Activated T-helper 2 cell treated with anti-CD3 and anti-CD28 coated beads, Interferon-gamma antibody, Interleukin-2, Interleukin-4, amounts not matched to agents 10 μg/mL and 5 μg/mL and 100 μg/mL, durations not matched to agents 14 hours and 24 hours and 36 hours (primary cell): Measurements from ENCODE around the gene GFOD1. TPM values are rescaled to one million over a fixed set of nuclear protein-coding genes. Genes with fewer than 3 reads are reported as not detected.

ENCODE experiments used
- DNase-seq: peaks from one replicate; pipeline ENCODE4 v3.0.0; 2021; ENCODE audit warnings: low spot score
- H3K27ac Mint-ChIP-seq: one replicate; pipeline ENCODE4 v1.8.0; 2021; ENCODE audit warnings: mixed read lengths
- H3K27me3 Mint-ChIP-seq: one replicate; pipeline ENCODE4 v1.8.0; 2021; ENCODE audit warnings: low read depth, mixed read lengths
- H3K36me3 Mint-ChIP-seq: one replicate; pipeline ENCODE4 v1.8.0; 2021; ENCODE audit warnings: low read depth, mixed read lengths
- H3K4me1 Mint-ChIP-seq: one replicate; pipeline ENCODE4 v1.8.0; 2021; ENCODE audit warnings: low read depth, mixed read lengths
- H3K4me3 Mint-ChIP-seq: one replicate; pipeline ENCODE4 v1.8.0; 2021; ENCODE audit warnings: low read depth, mild to moderate bottlenecking, moderate library complexity, mixed read lengths
- H3K9me3 Mint-ChIP-seq: one replicate; pipeline ENCODE4 v1.8.0; 2021; ENCODE audit warnings: mixed read lengths
- intact Hi-C: fragments of 100-400 bp; cut with micrococcal nuclease; formaldehyde crosslinking; loops from one replicate; pipeline ENCODE4 v1.15.1; 2023
- total RNA-seq: library from RNA; stranded (reverse); gene quantifications from 2 replicates; pipeline ENCODE4 v1.2.3, GENCODE V29; 2022

Gene GFOD1
- total RNA-seq, 1 donor from 2014 or later: 4.6 TPM

- Mint-ChIP-seq H3K9me3 (no peaks in the 10 kb centered on the region), H3K4me3 (no peak overlapping the region), H3K4me1 (peaks cover 15% of the 10 kb centered on the region), H3K27ac (no peak overlapping the region), H3K27me3 (no peaks in the 10 kb centered on the region), H3K36me3 (no peaks in the 10 kb centered on the region)
- intact Hi-C loops: no loop called here
- DNase-seq: no peak
These were observed 115.3 kb downstream of the GFOD1 start for GRCh38 chr6:13372076-13372475.

GRCh38 chr6:13371421-13372072, 115.9 kb downstream of the GFOD1 start:
- no peak for DNase-seq
- intact Hi-C loops: no loop called here
- H3K27ac Mint-ChIP-seq: no peak overlapping the region
- H3K4me1 Mint-ChIP-seq: peaks cover 15% of the 10 kb centered on the region
- H3K4me3 Mint-ChIP-seq: no peak overlapping the region
- H3K9me3 Mint-ChIP-seq: no peaks in the 10 kb centered on the region
- no peaks in the 10 kb centered on the region for H3K36me3 Mint-ChIP-seq
- no peaks in the 10 kb centered on the region for H3K27me3 Mint-ChIP-seq

GRCh38 chr6:13370623-13371022, 116.8 kb downstream of the GFOD1 start:
- no peaks in the 10 kb centered on the region for H3K9me3 Mint-ChIP-seq
- DNase-seq: no peak
- H3K4me1 Mint-ChIP-seq: peaks cover 10% of the 10 kb centered on the region
- H3K4me3 Mint-ChIP-seq: no peak overlapping the region
- H3K36me3 Mint-ChIP-seq: no peaks in the 10 kb centered on the region
- H3K27ac Mint-ChIP-seq: no peak overlapping the region
- H3K27me3 Mint-ChIP-seq: no peaks in the 10 kb centered on the region
- intact Hi-C loops: no loop called here

DNA sequence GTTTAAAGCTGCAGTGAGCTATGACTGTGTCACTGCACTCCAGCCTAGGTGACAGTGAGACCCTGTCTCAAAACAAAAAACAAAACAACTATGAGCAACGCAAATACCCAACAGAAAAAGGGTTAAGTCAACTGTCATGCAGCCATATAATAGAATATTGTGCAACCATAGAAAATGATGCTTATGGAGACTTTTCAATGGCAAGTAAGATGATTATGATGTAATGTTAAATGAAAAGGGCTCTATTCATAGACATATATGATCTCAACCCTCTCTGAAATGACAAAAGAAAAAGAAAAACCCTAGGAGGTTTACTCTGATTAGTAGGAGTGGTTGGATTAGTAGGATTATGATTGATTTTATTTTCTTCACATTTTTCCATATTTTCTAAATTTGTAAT, 117.8 kb downstream of the GFOD1 start:
- H3K36me3 Mint-ChIP-seq: no peaks in the 10 kb centered on the region

DNA sequence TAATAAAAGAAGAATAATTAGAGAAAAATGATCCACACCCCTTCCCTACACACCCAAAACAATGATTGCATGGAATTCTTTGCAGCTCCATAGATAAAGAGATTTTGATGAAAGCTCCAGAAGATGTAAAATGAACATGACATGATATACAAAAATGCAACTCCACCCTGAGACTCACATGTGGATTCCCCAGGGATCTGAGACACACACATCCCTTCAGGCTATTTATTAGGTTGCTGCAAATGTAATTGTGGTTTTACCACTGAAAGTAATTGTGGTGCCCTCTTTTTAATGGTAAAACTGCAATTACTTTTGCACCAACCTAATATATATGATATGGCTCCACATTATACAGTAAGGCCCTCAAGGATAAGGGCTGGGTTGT, 118.7 kb downstream of the GFOD1 start:
- no peak for DNase-seq
- Mint-ChIP-seq H3K4me1 (peaks cover 3% of the 10 kb centered on the region), H3K4me3 (no peak overlapping the region), H3K36me3 (no peaks in the 10 kb centered on the region), H3K9me3 (no peaks in the 10 kb centered on the region), H3K27ac (no peak overlapping the region), H3K27me3 (no peaks in the 10 kb centered on the region)
- intact Hi-C loops: no loop called here

More for the DNA sequence above, 117.8 kb downstream of the GFOD1 start:
- H3K4me1 Mint-ChIP-seq: peaks cover 4% of the 10 kb centered on the region
- intact Hi-C loops: no loop called here
- no peak overlapping the region for H3K27ac Mint-ChIP-seq
- DNase-seq: no peak
- H3K9me3 Mint-ChIP-seq: no peaks in the 10 kb centered on the region
- H3K27me3 Mint-ChIP-seq: no peaks in the 10 kb centered on the region
- H3K4me3 Mint-ChIP-seq: no peak overlapping the region

- Mint-ChIP-seq H3K4me1 (no peaks in the 10 kb centered on the region), H3K36me3 (no peaks in the 10 kb centered on the region), H3K27me3 (no peaks in the 10 kb centered on the region), H3K9me3 (no peaks in the 10 kb centered on the region), H3K4me3 (no peak overlapping the region), H3K27ac (no peak overlapping the region)
- intact Hi-C loops: no loop called here
- no peak for DNase-seq
These were observed 119.2 kb downstream of the GFOD1 start for GRCh38 chr6:13368079-13368730.

DNA sequence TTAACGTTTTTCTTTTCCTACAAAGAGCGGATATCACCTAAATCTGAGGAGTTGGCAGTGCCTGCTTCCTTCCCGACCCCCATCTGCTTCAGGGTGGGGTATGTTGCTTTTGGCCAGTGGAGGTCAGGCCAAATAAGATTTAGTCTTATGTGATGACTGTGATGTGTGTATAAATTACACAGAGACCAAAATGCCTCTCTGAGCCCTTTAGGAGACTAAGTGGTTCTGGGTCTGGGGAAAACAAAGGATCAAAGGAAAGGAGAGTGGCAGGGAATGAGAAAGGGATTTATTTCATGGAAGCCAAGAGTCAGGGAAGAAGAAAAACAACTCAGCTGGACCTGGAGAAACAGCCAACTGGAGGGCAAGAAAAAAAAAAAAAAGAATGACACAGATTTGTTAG, 120.0 kb downstream of the GFOD1 start:
- intact Hi-C loops: no loop called here
- Mint-ChIP-seq H3K4me3 (no peak overlapping the region), H3K4me1 (no peaks in the 10 kb centered on the region), H3K27ac (no peak overlapping the region), H3K27me3 (no peaks in the 10 kb centered on the region), H3K36me3 (no peaks in the 10 kb centered on the region), H3K9me3 (no peaks in the 10 kb centered on the region)
- no peak for DNase-seq

- peaks cover 8% of the 10 kb centered on the region for H3K4me1 Mint-ChIP-seq
- DNase-seq: no peak
- H3K4me3 Mint-ChIP-seq: no peak overlapping the region
- no peak overlapping the region for H3K27ac Mint-ChIP-seq
- no peaks in the 10 kb centered on the region for H3K9me3 Mint-ChIP-seq
- no peaks in the 10 kb centered on the region for H3K27me3 Mint-ChIP-seq
- H3K36me3 Mint-ChIP-seq: no peaks in the 10 kb centered on the region
- intact Hi-C loops: no loop called here
These were observed 122.1 kb downstream of the GFOD1 start for GRCh38 chr6:13365320-13365719.

- no peaks in the 10 kb centered on the region for H3K27me3 Mint-ChIP-seq
- H3K4me1 Mint-ChIP-seq: peaks cover 13% of the 10 kb centered on the region
- intact Hi-C loops: no loop called here
- no peak overlapping the region for H3K27ac Mint-ChIP-seq
- no peak for DNase-seq
- H3K4me3 Mint-ChIP-seq: no peak overlapping the region
- H3K9me3 Mint-ChIP-seq: no peaks in the 10 kb centered on the region
- no peaks in the 10 kb centered on the region for H3K36me3 Mint-ChIP-seq
These were observed 122.6 kb downstream of the GFOD1 start for GRCh38 chr6:13364842-13365241.

DNA sequence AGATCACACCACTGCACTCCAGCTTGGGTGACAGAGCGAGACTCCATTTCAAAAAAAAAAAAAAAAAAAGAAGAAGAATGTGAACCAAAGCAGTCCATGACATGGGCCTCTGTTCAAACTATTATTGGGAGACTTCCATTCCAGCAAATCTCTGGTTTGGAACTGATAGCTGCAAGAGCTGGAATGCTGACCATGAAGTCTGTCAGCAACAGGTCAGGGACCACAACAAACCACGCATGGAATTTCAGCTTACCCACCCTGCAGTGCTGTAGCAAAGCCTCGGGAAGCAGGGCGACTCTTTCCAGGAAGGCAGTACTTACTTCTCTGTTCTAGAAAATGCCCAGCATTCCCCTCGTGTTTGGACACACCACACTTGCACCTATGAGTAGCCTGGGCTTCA, 125.0 kb downstream of the GFOD1 start:
- H3K27ac Mint-ChIP-seq: no peak overlapping the region
- no peak for DNase-seq
- H3K9me3 Mint-ChIP-seq: no peaks in the 10 kb centered on the region
- H3K36me3 Mint-ChIP-seq: peaks cover 3% of the 10 kb centered on the region
- no peaks in the 10 kb centered on the region for H3K27me3 Mint-ChIP-seq
- H3K4me3 Mint-ChIP-seq: no peak overlapping the region
- intact Hi-C loops: no loop called here
- H3K4me1 Mint-ChIP-seq: peaks cover 20% of the 10 kb centered on the region

DNA sequence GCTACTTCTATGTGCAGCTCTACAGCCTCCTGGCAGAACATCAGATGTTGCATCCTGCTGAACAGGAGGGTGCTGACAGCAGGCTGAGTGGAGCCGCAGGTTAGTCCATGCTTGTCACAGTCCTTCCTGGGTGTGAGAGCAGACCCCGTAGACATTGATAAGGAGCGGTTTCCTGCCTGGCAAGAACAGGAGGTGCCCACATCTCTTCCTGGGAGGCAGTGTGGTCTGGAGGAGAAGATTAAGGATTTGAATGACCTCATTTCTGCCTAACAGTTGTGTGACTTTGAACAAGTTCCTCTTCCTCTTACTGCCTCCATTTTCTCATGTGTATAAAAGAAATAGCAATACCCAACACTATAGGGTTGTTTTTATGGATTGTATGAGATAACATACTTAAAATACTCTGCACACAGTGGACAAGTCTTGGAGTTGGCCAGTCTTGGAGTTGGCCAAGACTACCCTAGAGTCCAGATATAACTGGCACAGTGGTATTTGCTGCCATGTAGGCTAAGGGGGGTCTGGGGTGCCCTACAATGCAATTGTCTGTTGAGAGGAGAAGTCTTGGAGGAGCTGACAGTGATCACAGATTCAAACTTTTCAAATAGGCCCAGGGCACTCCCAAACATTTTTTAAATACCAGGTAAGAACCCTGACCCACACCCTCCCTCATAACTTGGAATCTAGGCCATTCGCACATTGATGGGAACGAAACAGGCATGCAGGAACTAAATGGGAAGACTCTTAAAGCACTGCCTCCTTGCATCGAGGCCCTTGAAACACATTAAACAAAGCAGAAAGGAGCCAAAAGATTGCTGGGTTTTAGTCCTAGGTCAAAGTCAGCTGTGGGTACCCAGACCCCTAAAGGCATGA, 126.5 kb downstream of the GFOD1 start:
- no peaks in the 10 kb centered on the region for H3K9me3 Mint-ChIP-seq
- no peak overlapping the region for H3K4me3 Mint-ChIP-seq
- H3K27ac Mint-ChIP-seq: no peak overlapping the region
- intact Hi-C loops: no loop called here
- H3K36me3 Mint-ChIP-seq: peaks cover 4% of the 10 kb centered on the region
- DNase-seq: no peak
- peaks cover 34% of the 10 kb centered on the region for H3K4me1 Mint-ChIP-seq
- H3K27me3 Mint-ChIP-seq: no peaks in the 10 kb centered on the region

GRCh38 chr6:13359287-13359686, 128.1 kb downstream of the GFOD1 start:
- intact Hi-C loops: no loop called here
- Mint-ChIP-seq H3K36me3 (peaks cover 4% of the 10 kb centered on the region), H3K4me3 (no peak overlapping the region), H3K4me1 (peaks cover 50% of the 10 kb centered on the region), H3K9me3 (no peaks in the 10 kb centered on the region), H3K27ac (no peak overlapping the region), H3K27me3 (no peaks in the 10 kb centered on the region)
- no peak for DNase-seq

DNA sequence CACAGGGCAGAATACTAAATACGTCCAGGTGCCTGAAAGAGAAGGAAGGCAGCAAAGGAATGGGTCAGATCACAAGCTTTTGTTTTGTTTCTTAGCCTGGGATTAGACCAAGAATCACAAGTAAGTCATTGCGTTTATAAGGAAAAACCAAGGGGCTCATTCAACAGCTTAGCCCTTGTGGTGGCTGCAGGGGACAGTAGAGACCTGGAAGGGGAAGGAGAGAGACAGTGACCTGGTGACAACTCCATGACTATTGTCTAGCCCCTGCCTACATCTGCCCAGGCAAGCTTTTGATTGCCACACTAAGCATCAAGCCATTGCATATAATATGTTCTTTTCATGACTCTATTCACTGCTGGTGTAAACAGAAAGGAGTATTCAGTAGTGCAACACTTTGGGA, 128.9 kb downstream of the GFOD1 start:
- Mint-ChIP-seq H3K27me3 (no peaks in the 10 kb centered on the region), H3K9me3 (no peaks in the 10 kb centered on the region), H3K36me3 (peaks cover 4% of the 10 kb centered on the region), H3K27ac (no peak overlapping the region), H3K4me3 (no peak overlapping the region), H3K4me1 (peaks cover 54% of the 10 kb centered on the region)
- intact Hi-C loops: no loop called here
- no peak for DNase-seq
